Hematopoietic multipotent progenitor cell treated with erythropoietin and hydrocortisone succinate and interleukin-3 and kit ligand, for 4 days (in vitro differentiated cells): ENCODE results near the gene PIK3C2B.
"Not testable (repeated sequence)": the region's sequence is repeated elsewhere in the genome, so short reads cannot be mapped to it uniquely, and the experiment has no call there.

Experiments used
- DNase-seq: peaks from one replicate; pipeline ENCODE4 v3.0.0-alpha.2; 2015

The PIK3C2B gene

GRCh38 chr1:204506201-204506968 lies 11.8 kb upstream of the PIK3C2B start:
- peak; percentile 96 for DNase-seq

- DNase-seq: peak; percentile 46
Measured at GRCh38 chr1:204505674-204506200, 11.1 kb upstream of the PIK3C2B start.

GRCh38 chr1:204503913-204504519 lies 9.4 kb upstream of the PIK3C2B start:
- no peak for DNase-seq

- peak; percentile 92 for DNase-seq
Measured at GRCh38 chr1:204503122-204503912, 8.7 kb upstream of the PIK3C2B start.

GRCh38 chr1:204502241-204502640 lies 7.6 kb upstream of the PIK3C2B start:
- DNase-seq: no peak

- no peak for DNase-seq
Measured at GRCh38 chr1:204499511-204500468, 5.2 kb upstream of the PIK3C2B start.

GRCh38 chr1:204498981-204499380 lies 4.4 kb upstream of the PIK3C2B start:
- DNase-seq: peak; percentile 35

GRCh38 chr1:204495777-204496176 lies 1.2 kb upstream of the PIK3C2B start:
- DNase-seq: no peak

- DNase-seq: no peak
Measured at GRCh38 chr1:204495078-204495753, 611 bp upstream of the PIK3C2B start.

GRCh38 chr1:204493984-204494280 lies 673 bp downstream of the PIK3C2B start:
- peak; percentile 90 for DNase-seq

- DNase-seq: peak; percentile 64
Measured at GRCh38 chr1:204493145-204493983, 1.2 kb downstream of the PIK3C2B start.

- no peak for DNase-seq
Measured at GRCh38 chr1:204491655-204492054, 3.0 kb downstream of the PIK3C2B start.

- no peak for DNase-seq
Measured at GRCh38 chr1:204487256-204487615, 7.4 kb downstream of the PIK3C2B start.

GRCh38 chr1:204486513-204487255 lies 7.9 kb downstream of the PIK3C2B start:
- DNase-seq: not testable (repeated sequence)

- no peak for DNase-seq
Measured at GRCh38 chr1:204483791-204484190, 10.8 kb downstream of the PIK3C2B start.

GRCh38 chr1:204480515-204480914 lies 14.1 kb downstream of the PIK3C2B start:
- DNase-seq: no peak

GRCh38 chr1:204479387-204480136 lies 15.0 kb downstream of the PIK3C2B start:
- DNase-seq: no peak

GRCh38 chr1:204478921-204479320 lies 15.7 kb downstream of the PIK3C2B start:
- DNase-seq: no peak

GRCh38 chr1:204478172-204478899 lies 16.3 kb downstream of the PIK3C2B start:
- DNase-seq: peak; percentile 38
